B cell (primary cell): ENCODE data around the gene TRIM72. TPM values are rescaled to one million over a fixed set of nuclear protein-coding genes. Genes with fewer than 3 reads are reported as not detected.
A peak's percentile ranks its signal among the peaks of the same experiment; 100 is the strongest.
"Not testable (repeated sequence)": the region's sequence is repeated elsewhere in the genome, so short reads cannot be mapped to it uniquely, and the experiment has no call there.

Experiments
- ATAC-seq: fragments of 200-7000 bp; cut with Tn5 transposase; one replicate; pipeline ENCODE4 v1.10.0; 2021; ENCODE audit warnings: low read depth, mild to moderate bottlenecking, moderate number of reproducible peaks, moderate library complexity
- CTCF ChIA-PET: fragments of 350-600 bp; sonication (Branson Sonifier 250); formaldehyde crosslinking; loops from one replicate; lab custom pipeline; 2021; ENCODE audit warnings: antibody characterized with exemption, inconsistent platforms; lab: Charles Lee
- POLR2A ChIA-PET: fragments of 350-600 bp; sonication (Branson Sonifier 250); formaldehyde crosslinking; loops from one replicate; lab custom pipeline; 2021; ENCODE audit warnings: antibody characterized with exemption; lab: Charles Lee
- DNase-seq: peaks from one replicate; pipeline ENCODE4 v3.0.0; 2013
- H2AFZ ChIP-seq: 2 replicates; pipeline ENCODE4 v1.6.1; 2012; ENCODE audit warnings: mild to moderate bottlenecking, low read depth, low read length; ENCODE audit not compliant: insufficient read depth, poor library complexity, severe bottlenecking
- H3K27ac ChIP-seq, 2 donors: 1 replicate in 1 of 2; 2 replicates in 1 of 2; pipeline ENCODE4 v1.5.1; 2012 to 2013; ENCODE audit warnings: low read length in 2 of 2, mild to moderate bottlenecking in 2 of 2, moderate library complexity in 1 of 2
- H3K27me3 ChIP-seq, 4 experiments: fragments of 200-600 bp in 1 of 4; sonication (generic) in 1 of 4; replicated peaks in 1 of 4; 1 replicate in 2 of 4; 2 replicates in 2 of 4; pipeline versions ENCODE4 v1.6.1 to v1.7.0; 2013 to 2016; ENCODE audit warnings: low read length in 3 of 4, mild to moderate bottlenecking in 2 of 4, mixed read lengths in 1 of 4, moderate library complexity in 1 of 4; ENCODE audit not compliant: insufficient read depth in 4 of 4, control insufficient read depth in 3 of 4; ENCODE audit errors: control extremely low read depth in 1 of 4
- H3K36me3 ChIP-seq, 2 experiments: replicated peaks in 1 of 2; 1 replicate in 1 of 2; 2 replicates in 1 of 2; pipeline versions ENCODE4 v1.6.1 to v1.7.1; 2013; ENCODE audit warnings: low read length in 1 of 2; ENCODE audit not compliant: insufficient read depth in 2 of 2, control insufficient read depth in 1 of 2; ENCODE audit errors: control extremely low read depth in 1 of 2, extremely low read depth in 1 of 2
- H3K4me1 ChIP-seq, 2 donors: fragments of 200-600 bp in 1 of 2; sonication (generic) in 1 of 2; 1 replicate in 1 of 2; 2 replicates in 1 of 2; pipeline versions ENCODE4 v1.5.1 to v1.6.1; 2013 to 2017; ENCODE audit warnings: low read length in 2 of 2; ENCODE audit not compliant: control insufficient read depth in 2 of 2, insufficient read depth in 2 of 2
- H3K4me2 ChIP-seq: replicated peaks from 2 replicates; pipeline ENCODE3; 2012; ENCODE audit warnings: mild to moderate bottlenecking, low read depth, low read length; ENCODE audit not compliant: poor library complexity, severe bottlenecking
- H3K4me3 ChIP-seq, 5 experiments: fragments of 200-600 bp in 1 of 5; sonication (generic) in 1 of 5; 1 replicate in 3 of 5; 2 replicates in 2 of 5; pipeline versions ENCODE4 v1.5.1 to v1.7.0; 2011 to 2016; ENCODE audit warnings: low read length in 4 of 5, mild to moderate bottlenecking in 4 of 5, low read depth in 2 of 5, control low read depth in 1 of 5, moderate library complexity in 1 of 5; ENCODE audit not compliant: insufficient read depth in 1 of 5; ENCODE audit errors: control extremely low read depth in 1 of 5, extremely low read depth in 1 of 5
- H3K79me2 ChIP-seq: fragments of 200-600 bp; sonication (generic); one replicate; pipeline ENCODE4 v1.6.0; 2016; ENCODE audit warnings: low read length; ENCODE audit not compliant: control insufficient read depth, insufficient read depth
- H3K9ac ChIP-seq: fragments of 200-600 bp; sonication (generic); 2 replicates; pipeline ENCODE4 v1.6.1; 2017; ENCODE audit warnings: mild to moderate bottlenecking, low read length, moderate library complexity
- H3K9me3 ChIP-seq, 3 donors: one replicate each; pipeline versions ENCODE4 v1.6.1 to v1.7.1; 2013; ENCODE audit warnings: low read length in 2 of 3; ENCODE audit not compliant: control insufficient read depth in 2 of 3, insufficient read depth in 1 of 3; ENCODE audit errors: control extremely low read depth in 1 of 3
- H4K20me1 ChIP-seq: 2 replicates; pipeline ENCODE4 v1.6.0; 2012; ENCODE audit warnings: mild to moderate bottlenecking, low read length; ENCODE audit not compliant: insufficient read depth, control insufficient read depth, poor library complexity, severe bottlenecking
- H3K27ac Mint-ChIP-seq: one replicate; pipeline ENCODE4 v1.8.0; 2021; ENCODE audit warnings: mixed read lengths
- H3K27me3 Mint-ChIP-seq: one replicate; pipeline ENCODE4 v1.8.0; 2021; ENCODE audit warnings: mixed read lengths
- H3K4me1 Mint-ChIP-seq: one replicate; pipeline ENCODE4 v1.8.0; 2021; ENCODE audit warnings: mixed read lengths
- H3K4me3 Mint-ChIP-seq: one replicate; pipeline ENCODE4 v1.8.0; 2021; ENCODE audit warnings: mixed read lengths
- H3K9me3 Mint-ChIP-seq: one replicate; pipeline ENCODE4 v1.8.0; 2022; ENCODE audit warnings: mixed read lengths; ENCODE audit not compliant: insufficient read depth
- CTCF ChIP-seq: fragments of 200-600 bp; IDR thresholded peaks from one replicate; pipeline ENCODE4 v1.8.0; 2022; ENCODE audit warnings: antibody characterized with exemption, mild to moderate bottlenecking
- EZH2 ChIP-seq: IDR thresholded peaks from 2 replicates; pipeline ENCODE4 v1.6.1; 2012; ENCODE audit warnings: borderline replicate concordance, low read depth, mild to moderate bottlenecking, moderate library complexity, low read length; ENCODE audit not compliant: insufficient read depth, poor library complexity, severe bottlenecking
- WGBS: methylation state at CpG from one replicate; pipeline ENCODE4 v1.1.5; 2013; ENCODE audit warnings: missing lambda C conversion rate; ENCODE audit not compliant: insufficient coverage; 5-methylcytosine and 5-hydroxymethylcytosine counted together
- intact Hi-C: fragments of 100-400 bp; cut with micrococcal nuclease; formaldehyde crosslinking; loops from one replicate; pipeline ENCODE4 v1.10.0; 2022
- polyA plus RNA-seq: library from polyadenylated mRNA; depleted of rRNA; stranded (reverse); fragments of >200 nt; gene quantifications from 2 replicates; pipeline ENCODE4 v1.2.3, GENCODE V29; 2012
- total RNA-seq, 2 donors: library from RNA; stranded (reverse); fragments of 120-200 nt in 1 of 2; gene quantifications; 1 replicate in 1 of 2; 2 replicates in 1 of 2; pipeline versions ENCODE4 v1.2.3 to v1.2.4, GENCODE V29; 2013 to 2022

Gene TRIM72
- total and polyA plus RNA-seq, 2 donors (not counting 1 experiment from before 2014, with no cell fraction given) = 0.03 to 0.05 TPM

- 95% methylated on average over 4 of the region's 5 CpGs for WGBS
- no peaks in the 10 kb centered on the region for H3K9me3 Mint-ChIP-seq
- Histone ChIP-seq H3K36me3 (peaks cover 0 to 34% of the 10 kb centered on the region in 2 experiments), H4K20me1 (peaks cover 48% of the 10 kb centered on the region), H3K79me2 (peaks cover 15% of the 10 kb centered on the region), H3K9me3 (no peaks in the 10 kb centered on the region), H3K27ac (no peak overlapping the region), H3K9ac (no peak overlapping the region), H2AFZ (no peak overlapping the region), H3K4me3 (no peak overlapping the region), H3K4me1 (peaks cover 32 to 45% of the 10 kb centered on the region in 2 donors), H3K27me3 (no peaks in the 10 kb centered on the region), H3K4me2 (no peak overlapping the region)
- DNase-seq (no peak), ATAC-seq (no peak)
- H3K4me3 Mint-ChIP-seq = peak overlapping the region; percentile 57
- no peak for TF ChIP-seq CTCF
- TF ChIP-seq EZH2 = no peak
- CTCF ChIA-PET = interaction anchor here (0.6 kb wide), 1 partner anchor 22 kb away, joined by 3 read pairs; no protein-coding TSS in a partner anchor
- peaks cover 51% of the 10 kb centered on the region for H3K4me1 Mint-ChIP-seq
- peak overlapping the region; percentile 68 for H3K27ac Mint-ChIP-seq
- intact Hi-C loops = loop anchor here (2.0 to 5.0 kb wide), 5 partner anchors 15 to 258 kb away; partner anchors contain the start of genes ARMC5, TRIM72 and ZNF843
- no peaks in the 10 kb centered on the region for H3K27me3 Mint-ChIP-seq
- POLR2A ChIA-PET = interaction anchor here (0.5 to 3.9 kb wide), 3 partner anchors 14 to 58 kb away, joined by 4 to 36 read pairs (median 4); partner anchors contain the start of gene FUS
These were observed 14.4 kb upstream of the TRIM72 start for GRCh38 chr16:31199430-31200041.

- 89% methylated on average over 8 of the region's 8 CpGs for WGBS
- H3K79me2 ChIP-seq = peaks cover 15% of the 10 kb centered on the region
- H3K4me3 Mint-ChIP-seq = peak overlapping the region; percentile 57
- ATAC-seq, H3K9ac ChIP-seq, H3K27me3 Mint-ChIP-seq, H3K9me3 ChIP-seq, H3K4me3 ChIP-seq, H3K27ac ChIP-seq, DNase-seq, H2AFZ ChIP-seq, H3K27me3 ChIP-seq, H3K9me3 Mint-ChIP-seq: not testable (repeated sequence)
- peaks cover 0 to 28% of the 10 kb centered on the region in 2 experiments for H3K36me3 ChIP-seq
- H3K4me1 Mint-ChIP-seq = peaks cover 56% of the 10 kb centered on the region
- peaks cover 32 to 48% of the 10 kb centered on the region in 2 donors for H3K4me1 ChIP-seq
- POLR2A ChIA-PET = interaction anchor here (0.5 to 3.9 kb wide), 4 partner anchors 13 to 83 kb away, joined by 4 to 36 read pairs (median 8); partner anchors contain the start of genes FUS and KAT8
- intact Hi-C loops = loop anchor here (2.0 to 5.0 kb wide), 5 partner anchors 15 to 257 kb away; partner anchors contain the start of genes ARMC5, TRIM72 and ZNF843
- H3K27ac Mint-ChIP-seq = peak overlapping the region; percentile 68
- H3K4me2 ChIP-seq = peak overlapping the region; percentile 90
- H4K20me1 ChIP-seq = peaks cover 43% of the 10 kb centered on the region
- CTCF ChIA-PET = interaction anchor here (1.1 to 4.0 kb wide), 3 partner anchors 15 to 132 kb away, joined by 3 to 35 read pairs (median 21); partner anchors contain the start of genes PYDC1 and TRIM72
These were observed 13.8 kb upstream of the TRIM72 start for GRCh38 chr16:31200111-31200510.
